Upper lobe of right lung (tissue), 1 donor: ENCODE data around the gene CDK6. TPM values are rescaled to one million over a fixed set of nuclear protein-coding genes. Genes with fewer than 3 reads are reported as not detected.

Experiments
- ATAC-seq: fragments of 200-7000 bp; cut with Tn5 transposase; one replicate; pipeline ENCODE4 v1.9.1; 2020; ENCODE audit warnings: mild to moderate bottlenecking, moderate library complexity
- DNase-seq: peaks from one replicate; pipeline ENCODE4 v3.0.0-alpha.2; 2020
- H3K27ac ChIP-seq: fragments of 200-600 bp; one replicate; pipeline ENCODE4 v1.8.0; 2022
- H3K27me3 ChIP-seq: fragments of 200-600 bp; one replicate; pipeline ENCODE4 v1.8.0; 2022; ENCODE audit warnings: mild to moderate bottlenecking
- H3K36me3 ChIP-seq: fragments of 200-600 bp; one replicate; pipeline ENCODE4 v1.8.0; 2022
- H3K4me1 ChIP-seq: fragments of 200-600 bp; one replicate; pipeline ENCODE4 v1.8.0; 2022
- H3K4me3 ChIP-seq: fragments of 200-600 bp; one replicate; pipeline ENCODE4 v1.8.0; 2022; ENCODE audit warnings: mild to moderate bottlenecking
- H3K9me3 ChIP-seq: fragments of 200-600 bp; one replicate; pipeline ENCODE4 v1.8.0; 2022
- CTCF ChIP-seq: fragments of 200-600 bp; IDR thresholded peaks from one replicate; pipeline ENCODE4 v1.8.0; 2022; ENCODE audit warnings: antibody characterized with exemption
- intact Hi-C: fragments of 100-400 bp; cut with DNase I; formaldehyde crosslinking; loops from one replicate; pipeline ENCODE4 v1.11.0; 2022
- total RNA-seq: library from RNA; stranded (reverse); fragmentation: NEBNext Ultra II Directional; extraction: Animal tissue kit (Norgen Biotek cat#: 25700); gene quantifications from one replicate; pipeline ENCODE4 v1.2.1, GENCODE V29; 2021
- donor health status: DM: no; HTN: yes; CAD: no; lungs with severe emphysema.

The CDK6 gene
- total RNA-seq, 1 donor from 2014 or later: 22.4 TPM

GRCh38 chr7:92569137-92569536, 267.2 kb downstream of the CDK6 start:
- Histone ChIP-seq H3K27me3 (no peaks in the 10 kb centered on the region), H3K4me3 (no peak overlapping the region), H3K9me3 (no peaks in the 10 kb centered on the region), H3K36me3 (peaks cover 94% of the 10 kb centered on the region), H3K4me1 (no peaks in the 10 kb centered on the region), H3K27ac (no peak overlapping the region)
- DNase-seq (no peak), ATAC-seq (no peak)
- no peak for TF ChIP-seq CTCF
- intact Hi-C loops: no loop called here

GRCh38 chr7:92567460-92567859, 268.9 kb downstream of the CDK6 start:
- intact Hi-C loops: no loop called here
- Histone ChIP-seq H3K4me1 (no peaks in the 10 kb centered on the region), H3K27ac (no peak overlapping the region), H3K9me3 (no peaks in the 10 kb centered on the region), H3K4me3 (no peak overlapping the region), H3K36me3 (peaks cover 95% of the 10 kb centered on the region), H3K27me3 (no peaks in the 10 kb centered on the region)
- no peak for TF ChIP-seq CTCF
- no peak for DNase-seq
- ATAC-seq: no peak

- Histone ChIP-seq H3K4me3 (no peak overlapping the region), H3K4me1 (no peaks in the 10 kb centered on the region), H3K9me3 (no peaks in the 10 kb centered on the region), H3K27ac (no peak overlapping the region), H3K36me3 (peaks cover 80% of the 10 kb centered on the region), H3K27me3 (no peaks in the 10 kb centered on the region)
- intact Hi-C loops: no loop called here
- ATAC-seq (no peak), DNase-seq (no peak)
- TF ChIP-seq CTCF: no peak
Observed at GRCh38 chr7:92563345-92563744, 273.0 kb downstream of the CDK6 start.

- Histone ChIP-seq H3K27ac (no peak overlapping the region), H3K4me1 (no peaks in the 10 kb centered on the region), H3K9me3 (no peaks in the 10 kb centered on the region), H3K27me3 (no peaks in the 10 kb centered on the region), H3K36me3 (peaks cover 57% of the 10 kb centered on the region), H3K4me3 (no peak overlapping the region)
- ATAC-seq (no peak), DNase-seq (no peak)
- intact Hi-C loops: no loop called here
- no peak for TF ChIP-seq CTCF
Observed at GRCh38 chr7:92560602-92561001, 275.8 kb downstream of the CDK6 start.

GRCh38 chr7:92557808-92558362, 278.5 kb downstream of the CDK6 start:
- intact Hi-C loops: no loop called here
- Histone ChIP-seq H3K4me3 (no peak overlapping the region), H3K27ac (no peak overlapping the region), H3K27me3 (no peaks in the 10 kb centered on the region), H3K9me3 (no peaks in the 10 kb centered on the region), H3K36me3 (peaks cover 30% of the 10 kb centered on the region), H3K4me1 (no peaks in the 10 kb centered on the region)
- TF ChIP-seq CTCF: no peak
- ATAC-seq: no peak
- DNase-seq: no peak

- H3K9me3 ChIP-seq: no peaks in the 10 kb centered on the region
- intact Hi-C loops: no loop called here
- DNase-seq (no peak), ATAC-seq (no peak)
- no peaks in the 10 kb centered on the region for H3K4me1 ChIP-seq
- H3K36me3 ChIP-seq: peaks cover 25% of the 10 kb centered on the region
- H3K27me3 ChIP-seq: no peaks in the 10 kb centered on the region
- TF ChIP-seq CTCF: no peak
- no peak overlapping the region for H3K4me3 ChIP-seq
- H3K27ac ChIP-seq: no peak overlapping the region
Observed at GRCh38 chr7:92557249-92557648, 279.1 kb downstream of the CDK6 start.
